Stimulated activated CD8-positive, alpha-beta memory T cell treated with anti-CD3 and anti-CD28 coated beads, Interleukin-2, amount 100 ng/mL, for 1 hour (primary cell): Measurements from ENCODE around the gene TRIM66.

Experiments used
- DNase-seq, 2 donors: peaks; one replicate each; pipeline ENCODE4 v3.0.0-alpha.2; 2020; ENCODE audit warnings: low read depth in 2 of 2

Gene TRIM66

GRCh38 chr11:8715501-8715900 is 33.0 kb upstream of the TRIM66 start:
- DNase-seq, result no peak

- no peak for DNase-seq
These were observed 32.3 kb upstream of the TRIM66 start for GRCh38 chr11:8714622-8715225.

DNA sequence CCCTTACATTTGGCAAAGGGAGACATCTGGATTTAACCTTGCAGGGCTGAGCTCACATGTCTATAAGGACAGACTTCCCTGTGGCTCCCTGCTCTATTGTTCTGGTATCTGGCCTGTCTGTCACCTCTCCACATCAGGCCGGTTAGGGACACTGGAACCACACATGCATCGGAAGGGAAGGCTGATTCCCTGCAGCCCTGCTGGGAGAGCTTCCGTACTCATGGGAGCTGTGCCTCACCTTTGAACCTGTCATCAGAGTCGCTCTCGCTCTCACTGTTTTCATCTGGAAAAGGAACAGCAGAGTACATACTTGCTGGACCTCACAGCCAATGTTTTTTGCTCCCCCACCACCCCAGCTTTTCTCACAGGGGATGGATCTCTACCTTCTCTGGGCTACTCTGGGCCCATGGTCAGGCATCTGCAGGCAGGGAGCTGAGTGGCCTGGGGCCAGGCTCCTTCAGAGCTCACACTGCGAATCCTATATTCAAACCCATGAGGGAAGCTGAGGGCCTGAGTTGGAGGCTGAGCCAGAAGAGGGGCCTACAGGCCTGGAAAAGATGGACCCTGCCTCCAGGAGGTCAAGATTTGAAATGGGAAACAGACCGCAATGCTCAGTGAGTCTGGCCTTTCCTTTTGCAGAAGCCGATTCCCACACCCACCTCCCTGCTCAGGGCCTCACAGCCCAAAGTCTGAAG is 31.4 kb upstream of the TRIM66 start:
- DNase-seq, result no peak

DNA sequence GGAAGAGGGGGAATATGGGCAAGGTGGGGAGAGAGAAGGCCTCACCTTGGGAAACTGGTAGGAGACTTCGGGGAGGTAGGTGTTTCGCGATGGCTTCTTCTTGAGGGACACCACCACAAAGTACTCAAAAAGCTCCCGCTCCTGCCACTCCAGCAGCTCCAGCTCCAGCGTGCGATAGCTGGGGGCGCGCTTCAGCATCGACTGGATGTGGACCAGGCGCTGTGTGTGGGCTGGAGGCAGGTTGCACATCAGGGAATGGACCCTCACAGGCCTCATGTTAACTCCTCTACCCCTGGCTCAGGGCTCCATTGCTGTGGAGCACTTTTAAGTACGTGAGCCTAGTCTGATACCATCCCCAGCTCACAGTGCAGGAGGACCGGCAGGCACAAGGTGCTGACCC is 30.0 kb upstream of the TRIM66 start:
- no peak for DNase-seq

- DNase-seq, result no peak
These were observed 29.5 kb upstream of the TRIM66 start for GRCh38 chr11:8711895-8712442.

DNA sequence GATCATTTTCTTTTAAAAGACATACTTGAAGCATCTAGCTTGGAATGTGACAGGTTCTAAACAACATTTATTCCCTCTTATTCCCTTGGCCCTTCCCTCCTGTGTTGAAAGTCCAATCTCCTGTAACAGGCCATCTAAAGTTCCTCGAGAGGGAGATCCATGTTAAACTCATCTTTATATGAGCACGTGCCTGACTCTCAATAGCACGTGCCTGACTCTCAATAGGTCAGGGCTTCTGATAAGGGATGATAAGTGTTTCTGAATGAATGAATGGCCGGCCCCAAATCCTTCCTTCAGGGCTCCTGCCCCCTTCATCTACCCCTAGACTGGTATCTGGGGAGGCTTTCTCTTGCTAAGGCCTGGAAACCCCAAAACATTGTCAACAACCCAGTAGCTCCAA is 27.3 kb upstream of the TRIM66 start:
- DNase-seq, result no peak

GRCh38 chr11:8709002-8709672 is 26.7 kb upstream of the TRIM66 start:
- no peak for DNase-seq

DNA sequence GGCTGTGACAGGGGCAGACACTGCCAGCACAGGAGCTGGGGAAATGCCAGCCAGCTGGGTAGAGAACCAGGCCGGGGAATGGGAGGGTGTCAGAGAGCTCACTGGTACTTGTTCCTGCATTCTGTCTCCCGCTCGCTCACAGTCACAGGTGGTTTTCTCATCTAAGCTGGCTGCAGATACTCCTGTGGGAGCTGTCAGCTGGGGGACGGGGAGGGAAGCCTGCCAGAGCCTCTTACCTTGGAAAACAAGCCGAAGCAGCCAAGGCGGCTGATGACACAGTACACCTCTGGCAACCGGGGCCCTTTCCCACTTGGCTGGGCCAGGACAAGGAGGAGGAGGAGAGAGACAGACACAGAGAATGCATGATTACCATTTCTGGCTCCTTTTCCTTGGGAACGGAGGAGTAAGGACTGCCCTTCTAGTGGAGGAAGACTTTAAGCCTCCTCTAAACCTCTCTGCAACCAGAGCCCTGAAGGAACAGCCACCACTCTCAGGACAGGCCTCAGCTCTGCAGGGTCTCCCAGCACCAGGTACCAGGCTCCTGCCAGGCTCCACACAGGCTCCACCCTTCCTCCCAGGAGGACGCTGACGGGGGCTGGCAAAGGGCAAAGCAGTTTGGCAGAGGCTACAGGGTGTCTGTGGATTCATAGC is 25.2 kb upstream of the TRIM66 start:
- no peak for DNase-seq

- DNase-seq, result no peak
These were observed 24.4 kb upstream of the TRIM66 start for GRCh38 chr11:8706673-8707432.

- DNase-seq, result no peak
These were observed 22.7 kb upstream of the TRIM66 start for GRCh38 chr11:8705146-8705545.

DNA sequence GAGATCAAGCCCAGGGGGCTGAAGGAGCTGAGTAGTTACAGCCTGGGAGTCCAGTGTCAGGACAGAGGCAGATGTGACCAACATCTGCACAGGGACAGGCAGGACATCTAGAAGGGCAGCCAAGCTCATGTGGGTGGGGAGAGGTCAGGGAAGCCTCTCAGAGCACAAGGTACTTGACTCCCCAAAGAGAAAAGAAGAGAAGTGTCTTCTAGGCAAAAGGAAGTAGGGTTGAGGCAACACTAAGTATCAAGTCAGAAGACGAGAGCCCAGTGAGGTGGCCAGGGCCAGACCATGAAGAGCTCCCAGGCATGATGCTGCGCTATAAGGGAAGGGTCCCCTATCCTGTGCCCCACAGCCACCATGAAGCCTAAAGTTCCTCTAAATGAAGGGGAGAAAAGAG is 21.7 kb upstream of the TRIM66 start:
- DNase-seq, result no peak

DNA sequence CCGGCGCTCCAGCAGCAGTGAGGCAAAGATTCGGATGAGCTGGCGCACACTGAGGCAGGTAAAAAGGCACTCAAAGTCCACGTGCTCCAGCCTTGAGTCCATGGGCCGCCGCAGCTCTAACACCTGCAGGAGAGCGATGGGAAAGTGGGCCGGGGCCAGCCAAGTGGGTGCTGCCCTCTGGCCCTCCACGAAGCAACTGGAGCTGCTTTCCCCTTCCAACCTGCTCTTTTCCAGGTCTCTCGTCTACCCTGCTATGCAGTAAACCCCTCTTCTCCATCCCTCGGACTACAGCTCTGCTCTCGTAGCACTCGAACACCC is 20.1 kb upstream of the TRIM66 start:
- no peak for DNase-seq

DNA sequence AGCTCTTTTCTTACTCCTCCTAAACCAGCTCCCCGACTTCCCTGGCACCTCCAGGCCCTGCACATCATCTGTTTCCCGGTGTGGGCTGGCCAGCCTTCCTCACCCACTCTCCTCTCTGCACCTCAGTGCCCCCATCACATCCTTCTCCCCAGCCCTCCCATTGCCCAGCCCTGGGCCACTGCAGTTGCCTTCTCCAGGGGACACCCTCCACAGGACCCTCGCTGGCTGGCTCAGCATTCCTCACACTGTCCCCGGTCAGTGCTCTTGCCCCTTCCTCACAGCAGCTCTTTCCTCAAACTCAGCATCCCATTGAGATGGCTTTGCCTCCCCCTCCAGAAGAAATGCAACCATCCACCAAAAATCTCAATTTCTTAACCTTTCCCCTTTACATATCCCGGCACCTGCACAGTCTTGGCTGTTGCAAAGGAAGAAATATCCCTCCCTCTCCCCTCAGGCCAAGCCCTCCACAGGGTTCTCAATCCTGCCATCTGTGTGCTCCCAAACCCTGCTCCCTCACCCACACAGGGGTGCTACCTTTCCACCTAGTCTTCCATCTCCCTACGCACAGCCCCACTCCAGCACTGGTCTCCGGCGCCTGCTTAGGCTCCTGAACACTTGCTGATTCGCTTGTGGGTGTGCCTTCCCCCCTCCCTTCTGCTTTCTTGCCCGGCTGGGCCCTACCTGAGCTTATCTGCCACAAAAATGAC is 19.6 kb upstream of the TRIM66 start:
- DNase-seq, result no peak

DNA sequence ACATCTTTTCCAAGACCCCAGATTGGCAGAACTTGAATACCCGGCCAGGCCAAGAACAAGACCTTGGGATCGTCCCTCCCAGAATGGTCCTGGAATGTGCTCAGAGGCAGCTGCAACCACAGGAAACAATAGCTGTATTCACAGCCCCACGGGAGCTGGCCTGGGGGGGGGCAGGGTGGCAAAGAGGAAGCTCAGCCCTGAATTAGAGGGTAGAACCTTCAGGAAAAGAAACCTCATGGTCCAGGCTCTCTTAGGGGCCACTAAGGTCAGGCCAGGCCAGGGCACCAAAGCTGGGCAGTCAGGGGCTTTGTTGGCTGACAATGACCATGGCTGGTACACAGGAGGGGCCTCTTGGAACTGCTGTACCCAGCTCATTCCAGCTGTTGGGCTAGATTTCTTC is 17.4 kb upstream of the TRIM66 start:
- no peak for DNase-seq

DNA sequence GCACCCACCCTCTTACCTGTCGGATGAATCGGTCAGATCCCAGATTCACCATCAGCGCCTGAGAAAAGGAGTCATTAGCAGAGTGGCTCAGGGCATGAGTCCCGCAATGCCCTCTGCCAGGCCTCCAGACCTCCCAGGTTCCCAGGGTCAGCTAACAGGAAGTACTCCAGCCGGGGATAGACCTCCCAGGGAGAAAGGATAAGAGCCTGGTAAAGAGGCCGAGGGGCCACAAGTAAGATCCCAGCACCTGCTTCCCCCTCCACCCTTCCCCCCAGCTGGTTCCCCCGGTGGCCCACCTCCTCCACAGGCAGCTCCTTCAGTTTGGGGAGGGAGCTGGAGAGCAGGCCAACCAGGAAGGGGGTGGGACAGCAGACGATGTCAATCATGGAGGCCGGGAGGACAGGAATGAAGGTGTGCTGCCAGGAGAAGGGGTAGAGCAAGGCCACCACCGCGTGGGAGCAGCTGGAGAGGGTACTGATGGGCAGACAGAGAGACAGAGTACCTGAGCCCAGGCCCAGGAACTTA is 16.5 kb upstream of the TRIM66 start:
- DNase-seq, result no peak

DNA sequence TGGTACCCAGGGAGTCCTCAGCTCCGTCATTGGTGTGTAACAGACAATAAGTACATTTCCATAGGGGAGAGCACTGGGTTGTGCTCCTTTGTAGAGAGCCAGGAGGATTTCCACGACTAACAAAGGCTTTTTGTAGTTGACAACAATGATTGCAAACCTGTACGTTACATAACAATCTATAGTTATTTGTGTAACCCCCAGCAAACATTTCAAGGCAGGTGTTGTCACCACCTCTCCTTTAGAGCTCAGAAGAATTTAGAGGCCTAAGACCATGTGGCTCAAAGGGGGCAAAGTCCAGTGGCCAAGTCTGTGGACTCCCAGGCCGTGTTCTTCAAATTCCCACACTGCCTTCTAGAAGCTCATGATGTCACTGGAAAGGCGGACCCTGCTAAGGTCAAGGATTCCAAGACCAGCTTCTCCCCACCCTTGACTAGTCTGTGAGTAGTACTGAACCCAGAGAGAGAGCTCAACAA is 15.9 kb upstream of the TRIM66 start:
- no peak for DNase-seq

DNA sequence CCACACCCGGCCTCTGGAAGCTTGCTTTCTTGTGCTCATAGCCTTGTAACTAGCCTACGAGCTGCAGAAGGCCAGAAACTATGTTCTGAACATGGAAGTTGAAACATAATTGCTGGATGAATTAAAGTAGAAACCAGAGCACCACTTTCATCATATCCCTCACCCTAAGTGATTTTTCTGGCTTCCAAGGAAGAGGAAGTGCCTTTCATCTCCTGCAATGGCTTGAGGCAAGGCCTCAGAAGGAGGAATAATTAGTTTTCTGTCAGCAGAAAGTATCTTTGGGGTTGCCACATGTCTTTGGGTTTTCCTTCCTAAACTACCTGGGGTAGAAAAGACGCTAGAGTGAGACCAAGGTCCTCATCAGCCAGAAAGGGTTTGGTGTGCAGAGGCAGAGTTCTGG is 14.6 kb upstream of the TRIM66 start:
- no peak for DNase-seq

GRCh38 chr11:8694137-8694536 is 11.7 kb upstream of the TRIM66 start:
- DNase-seq, result no peak

- DNase-seq, result no peak
These were observed 11.1 kb upstream of the TRIM66 start for GRCh38 chr11:8693555-8693954.

GRCh38 chr11:8693010-8693551 is 10.6 kb upstream of the TRIM66 start:
- no peak for DNase-seq

DNA sequence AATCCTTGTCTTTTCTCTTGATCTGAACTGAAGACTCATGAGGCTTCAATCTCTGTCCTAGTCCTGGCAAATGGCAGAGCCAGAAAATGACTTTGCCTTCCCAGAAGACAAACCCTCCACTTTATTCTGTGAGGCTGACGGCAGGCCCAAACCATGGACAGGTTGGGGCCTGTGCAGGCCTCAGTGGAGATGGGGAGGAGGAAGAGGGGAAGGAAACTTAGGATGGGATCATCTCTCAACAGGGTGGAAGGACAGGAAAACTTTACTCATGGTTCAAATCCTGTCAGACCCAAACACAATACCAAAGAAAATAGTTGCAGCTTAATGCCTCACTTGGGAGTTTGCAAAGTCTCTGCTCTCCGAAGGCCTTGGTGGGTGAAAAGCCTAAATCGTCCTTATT is 10.0 kb upstream of the TRIM66 start:
- DNase-seq, result no peak
